Mucosa of rectum (tissue), 2 donors: ENCODE results near the gene COPS7B.

Experiments used
- H3K27ac ChIP-seq, 2 donors: one replicate each; pipeline ENCODE4 v1.7.0; 2013; ENCODE audit warnings: inconsistent platforms in 2 of 2, low read depth in 2 of 2, low read length in 2 of 2
- H3K27me3 ChIP-seq, 2 donors: one replicate each; pipeline ENCODE4 v1.7.0; 2013; ENCODE audit warnings: low read length in 2 of 2; ENCODE audit not compliant: control insufficient read depth in 2 of 2, insufficient read depth in 2 of 2
- H3K36me3 ChIP-seq, 2 donors: one replicate each; pipeline ENCODE4 v1.7.0; 2013; ENCODE audit warnings: low read length in 2 of 2; ENCODE audit not compliant: control insufficient read depth in 2 of 2, insufficient read depth in 2 of 2
- H3K4me1 ChIP-seq, 2 donors: one replicate each; pipeline ENCODE4 v1.7.0; 2013; ENCODE audit warnings: low read length in 2 of 2, mild to moderate bottlenecking in 1 of 2; ENCODE audit not compliant: control insufficient read depth in 2 of 2, insufficient read depth in 2 of 2
- H3K4me3 ChIP-seq, 2 donors: one replicate each; pipeline ENCODE4 v1.7.0; 2013; ENCODE audit warnings: low read length in 2 of 2
- H3K9ac ChIP-seq, 2 donors: one replicate each; pipeline ENCODE4 v1.7.0; 2013; ENCODE audit warnings: low read length in 2 of 2, low read depth in 1 of 2, mild to moderate bottlenecking in 1 of 2
- H3K9me3 ChIP-seq, 2 donors: one replicate each; pipeline ENCODE4 v1.7.0; 2013; ENCODE audit warnings: low read length in 2 of 2; ENCODE audit not compliant: control insufficient read depth in 2 of 2
- donor health status: healthy.
- donor health status: Normal muscosa, but diverticular disease.

Gene COPS7B

GRCh38 chr2:231819447-231820042 lies 33.3 kb downstream of the COPS7B start:
- H3K9ac ChIP-seq, result no peak overlapping the region
- H3K36me3 ChIP-seq, result no peaks in the 10 kb centered on the region

DNA sequence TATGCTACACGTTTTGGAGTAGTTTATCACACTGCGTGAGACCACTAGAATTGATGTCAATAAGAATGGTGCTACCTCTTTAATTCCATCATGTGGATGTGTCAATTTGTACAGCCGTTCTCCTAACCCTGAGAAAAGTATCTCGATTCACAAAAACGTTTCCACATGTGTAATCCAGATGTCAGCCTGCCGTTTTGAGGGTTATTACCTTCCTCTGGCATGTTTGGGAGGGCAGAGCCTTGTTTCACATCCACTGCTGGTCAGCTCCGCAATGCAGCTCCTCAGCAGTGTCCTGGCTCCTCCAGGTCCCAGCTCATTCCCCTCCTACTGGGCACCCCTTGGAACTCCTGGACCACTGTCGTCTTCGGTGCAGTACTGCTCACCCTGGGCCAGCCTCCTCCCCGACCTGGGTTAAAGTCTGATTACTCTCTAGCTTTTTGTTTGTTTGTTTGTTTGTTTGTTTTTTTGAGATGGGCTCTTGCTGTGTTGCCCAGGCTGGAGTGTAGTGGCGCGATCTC lies 34.6 kb downstream of the COPS7B start:
- no peaks in the 10 kb centered on the region for H3K27me3 ChIP-seq
- H3K9ac ChIP-seq, result no peak overlapping the region
- no peak overlapping the region for H3K4me3 ChIP-seq
- no peaks in the 10 kb centered on the region for H3K4me1 ChIP-seq
- H3K9me3 ChIP-seq, result no peaks in the 10 kb centered on the region
- no peak overlapping the region for H3K27ac ChIP-seq
- no peaks in the 10 kb centered on the region for H3K36me3 ChIP-seq

More at GRCh38 chr2:231819447-231820042, 33.3 kb downstream of the COPS7B start:
- no peak overlapping the region for H3K27ac ChIP-seq
- no peaks in the 10 kb centered on the region for H3K9me3 ChIP-seq
- no peak overlapping the region for H3K4me3 ChIP-seq
- H3K4me1 ChIP-seq, result no peaks in the 10 kb centered on the region
- H3K27me3 ChIP-seq, result no peaks in the 10 kb centered on the region

DNA sequence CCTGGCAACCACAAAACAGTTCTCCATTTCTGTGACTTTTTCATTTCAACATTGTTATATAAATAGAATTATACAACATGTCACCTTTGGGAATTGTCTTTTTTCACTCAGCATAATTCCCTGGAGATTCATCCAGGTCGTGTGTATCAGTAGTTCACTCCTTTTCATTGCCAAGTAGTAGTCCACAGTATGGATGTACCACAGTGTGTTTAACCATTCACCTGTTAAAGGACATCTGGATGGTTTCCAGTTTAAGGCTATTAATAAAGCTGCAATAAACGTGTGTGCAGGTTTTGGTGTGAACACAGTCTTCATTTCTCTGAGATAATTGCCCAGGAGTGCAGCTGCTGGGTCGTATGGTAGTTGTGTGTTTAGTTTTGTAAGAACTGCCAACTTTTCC lies 35.7 kb downstream of the COPS7B start:
- Histone ChIP-seq H3K36me3 (no peaks in the 10 kb centered on the region), H3K27me3 (no peaks in the 10 kb centered on the region), H3K9me3 (no peaks in the 10 kb centered on the region), H3K27ac (no peak overlapping the region), H3K9ac (no peak overlapping the region), H3K4me1 (no peaks in the 10 kb centered on the region), H3K4me3 (no peak overlapping the region)

GRCh38 chr2:231853105-231853504 lies 66.9 kb downstream of the COPS7B start:
- Histone ChIP-seq H3K36me3 (no peaks in the 10 kb centered on the region), H3K27me3 (no peaks in the 10 kb centered on the region), H3K9me3 (no peaks in the 10 kb centered on the region), H3K4me1 (no peaks in the 10 kb centered on the region), H3K4me3 (no peak overlapping the region), H3K9ac (no peak overlapping the region), H3K27ac (no peak overlapping the region)

- H3K27me3 ChIP-seq, result no peaks in the 10 kb centered on the region
- H3K9me3 ChIP-seq, result no peaks in the 10 kb centered on the region
- no peak overlapping the region for H3K27ac ChIP-seq
- H3K4me1 ChIP-seq, result no peaks in the 10 kb centered on the region
- no peaks in the 10 kb centered on the region for H3K36me3 ChIP-seq
- no peak overlapping the region for H3K9ac ChIP-seq
- no peak overlapping the region for H3K4me3 ChIP-seq
Observed at GRCh38 chr2:231854616-231855125, 68.4 kb downstream of the COPS7B start.

GRCh38 chr2:231856959-231857358 lies 70.7 kb downstream of the COPS7B start:
- Histone ChIP-seq H3K9me3 (no peaks in the 10 kb centered on the region), H3K9ac (no peak overlapping the region), H3K4me3 (no peak overlapping the region), H3K27ac (no peak overlapping the region), H3K27me3 (peaks cover 4% of the 10 kb centered on the region in 2 donors), H3K36me3 (no peaks in the 10 kb centered on the region), H3K4me1 (no peaks in the 10 kb centered on the region)
